ENCODE results near the gene MBOAT7.

- TF ChIP-seq CTCF (IDR thresholded peaks at IDR 0.05) (no peak), POLR2A (IDR thresholded peaks at IDR 0.05) (no peak)
These were observed 2.4 kb downstream of the MBOAT7 start for GRCh38 chr19:54186934-54187381.
